ENCODE results near the gene SLC6A18. TPM values are rescaled to one million over a fixed set of nuclear protein-coding genes. Genes with fewer than 3 reads are reported as not detected.

SLC6A18 gene
- total and polyA plus RNA-seq, 2 experiments from 2014 or later = 0.35 TPM; not detected in 1

DNA sequence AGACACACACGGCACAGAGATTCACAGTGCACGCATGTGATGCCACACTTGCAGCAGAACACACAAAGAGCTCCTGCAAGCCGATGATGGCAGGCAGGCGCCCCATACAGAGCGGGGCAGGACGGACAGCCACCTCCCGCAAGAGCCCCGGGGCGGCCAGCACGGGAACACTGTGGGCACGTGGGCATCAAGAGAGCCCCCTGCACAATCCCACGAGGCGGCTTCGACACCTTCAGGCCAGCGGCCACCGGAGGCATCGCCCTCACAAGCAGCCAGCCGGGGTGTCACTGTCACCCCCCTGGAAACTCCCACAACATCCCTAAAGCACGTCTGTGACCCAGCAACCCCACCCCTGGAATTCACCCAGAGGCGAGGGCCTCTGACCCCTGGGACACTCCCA lies 51.7 kb downstream of the SLC6A18 start:
- H3K4me1 ChIP-seq (ENCODE audit: insufficient read depth) = no peaks in the 10 kb centered on the region
- TF ChIP-seq EZH2phosphoT487 (IDR thresholded peaks at IDR 0.05; ENCODE audit: low read depth, severe bottlenecking, unreplicated experiment) (no peak), EZH2 (IDR thresholded peaks at IDR 0.05; ENCODE audit: borderline replicate concordance) (no peak)
- TF ChIP-seq, protein P1, sequence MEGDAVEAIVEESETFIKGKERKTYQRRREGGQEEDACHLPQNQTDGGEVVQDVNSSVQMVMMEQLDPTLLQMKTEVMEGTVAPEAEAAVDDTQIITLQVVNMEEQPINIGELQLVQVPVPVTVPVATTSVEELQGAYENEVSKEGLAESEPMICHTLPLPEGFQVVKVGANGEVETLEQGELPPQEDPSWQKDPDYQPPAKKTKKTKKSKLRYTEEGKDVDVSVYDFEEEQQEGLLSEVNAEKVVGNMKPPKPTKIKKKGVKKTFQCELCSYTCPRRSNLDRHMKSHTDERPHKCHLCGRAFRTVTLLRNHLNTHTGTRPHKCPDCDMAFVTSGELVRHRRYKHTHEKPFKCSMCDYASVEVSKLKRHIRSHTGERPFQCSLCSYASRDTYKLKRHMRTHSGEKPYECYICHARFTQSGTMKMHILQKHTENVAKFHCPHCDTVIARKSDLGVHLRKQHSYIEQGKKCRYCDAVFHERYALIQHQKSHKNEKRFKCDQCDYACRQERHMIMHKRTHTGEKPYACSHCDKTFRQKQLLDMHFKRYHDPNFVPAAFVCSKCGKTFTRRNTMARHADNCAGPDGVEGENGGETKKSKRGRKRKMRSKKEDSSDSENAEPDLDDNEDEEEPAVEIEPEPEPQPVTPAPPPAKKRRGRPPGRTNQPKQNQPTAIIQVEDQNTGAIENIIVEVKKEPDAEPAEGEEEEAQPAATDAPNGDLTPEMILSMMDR (IDR thresholded peaks at IDR 0.05; ENCODE audit: poor library complexity) = no peak
- H3K36me3 ChIP-seq (replicated peaks; ENCODE audit: insufficient read depth, low read depth) = no peaks in the 10 kb centered on the region
- H3K79me2 ChIP-seq = no peaks in the 10 kb centered on the region
- H3K9me3 ChIP-seq (ENCODE audit: low read depth) = no peaks in the 10 kb centered on the region
- H3K27me3 ChIP-seq = no peaks in the 10 kb centered on the region
- no peak overlapping the region for H3K4me2 ChIP-seq
- H2AFZ ChIP-seq = no peak overlapping the region
- H3K27ac ChIP-seq = no peak overlapping the region
- no peaks in the 10 kb centered on the region for H3K9me2 ChIP-seq (replicated peaks; ENCODE audit: insufficient read depth)
- H4K20me1 ChIP-seq (ENCODE audit: insufficient read depth, poor library complexity, severe bottlenecking) = no peaks in the 10 kb centered on the region
- 94% methylated on average over 18 of the region's 20 CpGs for WGBS (ENCODE audit: low lambda C conversion rate, missing lambda C conversion rate)
- DNase-seq (ENCODE audit: low spot score) = no peak
- H3K4me3 ChIP-seq = no peak overlapping the region

DNA sequence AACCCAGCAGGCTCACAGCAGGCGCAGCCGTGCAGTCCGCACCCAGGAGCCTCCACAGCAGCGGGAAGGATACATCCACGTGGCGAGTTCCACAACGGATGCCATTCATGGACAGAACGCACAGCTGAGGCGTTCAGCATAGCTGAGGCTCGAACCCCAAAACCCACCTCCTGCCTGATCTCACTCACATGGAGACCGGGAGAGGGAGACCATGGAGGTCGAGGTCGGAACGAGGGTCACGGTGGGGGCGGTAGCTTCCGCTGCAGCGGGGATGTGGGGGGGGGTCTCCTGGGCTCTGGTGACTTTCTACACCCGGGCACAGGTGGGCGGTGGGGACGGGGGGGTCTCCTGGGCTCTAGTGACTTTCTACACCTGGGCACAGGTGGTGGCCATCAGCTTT lies 52.1 kb downstream of the SLC6A18 start:
- no peaks in the 10 kb centered on the region for H3K4me1 ChIP-seq (ENCODE audit: insufficient read depth)
- no peak overlapping the region for H3K27ac ChIP-seq
- no peaks in the 10 kb centered on the region for H3K27me3 ChIP-seq
- DNase-seq (ENCODE audit: low spot score) = no peak
- H3K9me3 ChIP-seq (ENCODE audit: low read depth) = no peaks in the 10 kb centered on the region
- H3K79me2 ChIP-seq = no peaks in the 10 kb centered on the region
- no peak overlapping the region for H3K4me2 ChIP-seq
- H3K4me3 ChIP-seq = no peak overlapping the region
- no peaks in the 10 kb centered on the region for H4K20me1 ChIP-seq (ENCODE audit: insufficient read depth, poor library complexity, severe bottlenecking)
- 94% methylated on average over 18 of the region's 21 CpGs for WGBS (ENCODE audit: low lambda C conversion rate, missing lambda C conversion rate)
- no peak for TF ChIP-seq EZH2phosphoT487 (IDR thresholded peaks at IDR 0.05; ENCODE audit: low read depth, severe bottlenecking, unreplicated experiment)
- no peak for TF ChIP-seq EZH2 (IDR thresholded peaks at IDR 0.05; ENCODE audit: borderline replicate concordance)
- TF ChIP-seq, protein P1 (IDR thresholded peaks at IDR 0.05; ENCODE audit: poor library complexity) = no peak
- no peak overlapping the region for H2AFZ ChIP-seq
- no peaks in the 10 kb centered on the region for H3K36me3 ChIP-seq (replicated peaks; ENCODE audit: insufficient read depth, low read depth)
- H3K9me2 ChIP-seq (replicated peaks; ENCODE audit: insufficient read depth) = no peaks in the 10 kb centered on the region

DNA sequence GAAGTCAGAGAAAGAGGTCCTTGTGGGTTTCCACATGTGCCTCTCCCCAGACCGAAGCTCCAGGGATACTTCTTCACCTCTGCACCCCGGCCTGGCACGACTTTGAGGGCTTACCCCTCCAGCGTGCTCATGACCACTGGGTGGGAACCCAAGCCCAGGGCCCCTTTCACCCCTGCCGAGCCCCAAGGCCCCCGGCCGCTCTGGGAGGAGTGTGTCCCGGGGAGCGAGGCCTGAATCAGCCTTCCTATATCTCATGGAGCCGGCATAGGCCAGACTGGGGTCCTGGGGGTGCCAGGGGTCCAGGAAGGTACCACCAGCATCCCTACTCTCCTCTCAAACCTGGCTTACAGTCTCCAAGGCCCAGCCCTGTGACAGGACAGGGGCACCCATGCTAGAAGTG lies 52.6 kb downstream of the SLC6A18 start:
- no peak overlapping the region for H3K27ac ChIP-seq
- H4K20me1 ChIP-seq (ENCODE audit: insufficient read depth, poor library complexity, severe bottlenecking) = no peaks in the 10 kb centered on the region
- H2AFZ ChIP-seq = no peak overlapping the region
- H3K9me3 ChIP-seq (ENCODE audit: low read depth) = no peaks in the 10 kb centered on the region
- H3K4me1 ChIP-seq (ENCODE audit: insufficient read depth) = no peaks in the 10 kb centered on the region
- no peak for DNase-seq (ENCODE audit: low spot score)
- 89% methylated on average over 10 of the region's 10 CpGs for WGBS (ENCODE audit: low lambda C conversion rate, missing lambda C conversion rate)
- H3K79me2 ChIP-seq = no peaks in the 10 kb centered on the region
- no peak overlapping the region for H3K4me3 ChIP-seq
- H3K36me3 ChIP-seq (replicated peaks; ENCODE audit: insufficient read depth, low read depth) = no peaks in the 10 kb centered on the region
- TF ChIP-seq EZH2 (IDR thresholded peaks at IDR 0.05; ENCODE audit: borderline replicate concordance) (no peak), EZH2phosphoT487 (IDR thresholded peaks at IDR 0.05; ENCODE audit: low read depth, severe bottlenecking, unreplicated experiment) (no peak)
- TF ChIP-seq, protein P1 (IDR thresholded peaks at IDR 0.05; ENCODE audit: poor library complexity) = no peak
- H3K27me3 ChIP-seq = no peaks in the 10 kb centered on the region
- H3K9me2 ChIP-seq (replicated peaks; ENCODE audit: insufficient read depth) = no peaks in the 10 kb centered on the region
- no peak overlapping the region for H3K4me2 ChIP-seq

DNA sequence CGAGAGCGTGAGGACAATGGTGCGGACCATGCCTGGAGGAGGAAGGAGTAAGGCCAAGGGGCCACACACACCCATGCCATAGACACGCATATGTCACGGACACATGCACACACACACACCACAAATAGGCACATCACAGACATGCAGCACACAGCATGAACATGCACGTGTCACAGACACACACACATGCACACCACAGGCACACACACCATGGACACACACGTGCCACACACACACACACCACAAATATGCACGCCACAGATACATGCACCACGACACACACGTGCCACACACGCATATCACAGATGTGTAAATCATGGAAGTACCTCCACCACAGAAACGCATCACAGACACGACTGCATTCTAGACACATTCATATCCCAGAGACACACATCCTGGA lies 53.0 kb downstream of the SLC6A18 start:
- Histone ChIP-seq H3K4me3 (no peak overlapping the region), H3K36me3 (replicated peaks; ENCODE audit: insufficient read depth, low read depth) (no peaks in the 10 kb centered on the region), H3K27me3 (no peaks in the 10 kb centered on the region), H3K4me2 (no peak overlapping the region), H4K20me1 (ENCODE audit: insufficient read depth, poor library complexity, severe bottlenecking) (no peaks in the 10 kb centered on the region), H3K9me3 (ENCODE audit: low read depth) (no peaks in the 10 kb centered on the region), H3K27ac (no peak overlapping the region), H2AFZ (no peak overlapping the region), H3K4me1 (ENCODE audit: insufficient read depth) (no peaks in the 10 kb centered on the region), H3K9me2 (replicated peaks; ENCODE audit: insufficient read depth) (no peaks in the 10 kb centered on the region), H3K79me2 (no peaks in the 10 kb centered on the region)
- DNase-seq (ENCODE audit: low spot score) = no peak
- TF ChIP-seq EZH2phosphoT487 (IDR thresholded peaks at IDR 0.05; ENCODE audit: low read depth, severe bottlenecking, unreplicated experiment) (no peak), EZH2 (IDR thresholded peaks at IDR 0.05; ENCODE audit: borderline replicate concordance) (no peak)
- TF ChIP-seq, protein P1 (IDR thresholded peaks at IDR 0.05; ENCODE audit: poor library complexity) = no peak
- WGBS (ENCODE audit: low lambda C conversion rate, missing lambda C conversion rate) = 93% methylated on average over 13 of the region's 13 CpGs

Measured in hepatocyte (in vitro differentiated cells).